ENCODE data around the gene HINT2. TPM values are rescaled to one million over a fixed set of nuclear protein-coding genes. Genes with fewer than 3 reads are reported as not detected.
A peak's percentile ranks its signal among the peaks of the same experiment; 100 is the strongest.

HINT2 gene
- total and polyA plus RNA-seq, 8 donors, result 8.4 to 131 (median 21.0) TPM

DNA sequence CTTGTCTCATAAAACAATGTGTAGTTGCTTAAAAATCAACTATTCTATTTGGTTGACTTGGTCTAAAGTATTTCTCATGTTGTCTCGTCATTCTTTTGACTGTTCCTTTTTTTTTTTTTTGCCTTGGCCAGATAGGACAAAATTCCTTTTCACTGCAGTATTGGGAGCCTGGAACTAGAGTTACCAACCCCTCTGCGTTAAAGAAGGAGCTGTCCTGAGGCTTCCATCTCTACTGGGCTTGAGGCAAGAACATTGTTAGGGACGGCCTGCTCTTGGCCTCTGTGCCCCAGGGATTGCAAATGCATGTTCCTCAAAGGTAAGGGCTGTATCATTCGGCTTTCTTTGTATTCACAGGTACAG is 24.8 kb downstream of the HINT2 start:
- no peaks in the 10 kb centered on the region for H3K9me3 ChIP-seq
- H3K4me1 ChIP-seq, result peaks cover 37 to 49% (median 43%) of the 10 kb centered on the region in 4 donors
- H3K36me3 ChIP-seq, result peaks cover 0 to 5% (median 4%) of the 10 kb centered on the region in 4 donors
- intact Hi-C loops (cut with DNase I; ENCODE audit: low total_unique reads), result loop anchor here (5.0 kb wide), 1 partner anchor 92 kb away; no protein-coding TSS in a partner anchor
- peaks cover 0 to 5% (median 0%) of the 10 kb centered on the region in 3 donors for H3K27me3 ChIP-seq
- peak overlapping the region in 1 of 5 donors; percentile 78 for H3K27ac ChIP-seq
- TF ChIP-seq EP300 (IDR thresholded peaks at IDR 0.05) (no peak), POLR2AphosphoS5 (IDR thresholded peaks at IDR 0.05) (no peak), POLR2A (IDR thresholded peaks at IDR 0.05) (no peak)
- TF ChIP-seq, protein P1, sequence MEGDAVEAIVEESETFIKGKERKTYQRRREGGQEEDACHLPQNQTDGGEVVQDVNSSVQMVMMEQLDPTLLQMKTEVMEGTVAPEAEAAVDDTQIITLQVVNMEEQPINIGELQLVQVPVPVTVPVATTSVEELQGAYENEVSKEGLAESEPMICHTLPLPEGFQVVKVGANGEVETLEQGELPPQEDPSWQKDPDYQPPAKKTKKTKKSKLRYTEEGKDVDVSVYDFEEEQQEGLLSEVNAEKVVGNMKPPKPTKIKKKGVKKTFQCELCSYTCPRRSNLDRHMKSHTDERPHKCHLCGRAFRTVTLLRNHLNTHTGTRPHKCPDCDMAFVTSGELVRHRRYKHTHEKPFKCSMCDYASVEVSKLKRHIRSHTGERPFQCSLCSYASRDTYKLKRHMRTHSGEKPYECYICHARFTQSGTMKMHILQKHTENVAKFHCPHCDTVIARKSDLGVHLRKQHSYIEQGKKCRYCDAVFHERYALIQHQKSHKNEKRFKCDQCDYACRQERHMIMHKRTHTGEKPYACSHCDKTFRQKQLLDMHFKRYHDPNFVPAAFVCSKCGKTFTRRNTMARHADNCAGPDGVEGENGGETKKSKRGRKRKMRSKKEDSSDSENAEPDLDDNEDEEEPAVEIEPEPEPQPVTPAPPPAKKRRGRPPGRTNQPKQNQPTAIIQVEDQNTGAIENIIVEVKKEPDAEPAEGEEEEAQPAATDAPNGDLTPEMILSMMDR (IDR thresholded peaks at IDR 0.05), result no peak
- DNase-seq, result no peak
- 31 to 39% (median 34%) methylated on average over 4 of the region's 4 CpGs for whole genome bisulfite sequencing, 5 donors
- no peak overlapping the region for H3K4me3 ChIP-seq

DNA sequence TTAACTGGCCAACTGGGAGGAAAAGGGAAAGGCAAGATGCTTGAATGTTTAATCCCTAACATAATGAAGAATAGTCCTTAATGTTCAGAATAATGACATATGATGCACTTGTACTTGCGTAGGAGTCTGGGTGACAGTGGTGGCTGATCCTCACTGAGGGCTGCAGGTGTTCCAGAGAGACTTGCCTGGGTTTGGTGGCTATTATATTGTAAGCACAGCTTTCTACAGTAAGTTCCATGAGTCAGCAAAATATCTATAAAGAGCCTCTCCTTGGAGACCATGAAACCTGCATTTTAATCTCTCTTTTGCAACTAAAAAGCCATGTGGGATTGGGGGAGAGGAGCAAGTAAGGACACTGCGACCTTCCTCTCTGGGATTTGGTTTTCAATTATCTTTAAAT is 25.3 kb downstream of the HINT2 start:
- TF ChIP-seq, protein P1 (IDR thresholded peaks at IDR 0.05), result no peak
- TF ChIP-seq EP300 (IDR thresholded peaks at IDR 0.05) (no peak), POLR2AphosphoS5 (IDR thresholded peaks at IDR 0.05) (no peak), POLR2A (IDR thresholded peaks at IDR 0.05) (no peak)
- WGBS, 5 donors, result 89 to 100% (median 98%) methylated on average over 2 of the region's 2 CpGs
- H3K36me3 ChIP-seq, result peaks cover 0 to 5% (median 4%) of the 10 kb centered on the region in 4 donors
- peaks cover 0 to 5% (median 0%) of the 10 kb centered on the region in 3 donors for H3K27me3 ChIP-seq
- intact Hi-C loops (cut with DNase I; ENCODE audit: low total_unique reads), result no loop called here
- no peak overlapping the region for H3K4me3 ChIP-seq
- no peaks in the 10 kb centered on the region for H3K9me3 ChIP-seq
- H3K4me1 ChIP-seq, result peaks cover 37 to 44% (median 40%) of the 10 kb centered on the region in 4 donors
- no peak overlapping the region for H3K27ac ChIP-seq
- no peak for DNase-seq

DNA sequence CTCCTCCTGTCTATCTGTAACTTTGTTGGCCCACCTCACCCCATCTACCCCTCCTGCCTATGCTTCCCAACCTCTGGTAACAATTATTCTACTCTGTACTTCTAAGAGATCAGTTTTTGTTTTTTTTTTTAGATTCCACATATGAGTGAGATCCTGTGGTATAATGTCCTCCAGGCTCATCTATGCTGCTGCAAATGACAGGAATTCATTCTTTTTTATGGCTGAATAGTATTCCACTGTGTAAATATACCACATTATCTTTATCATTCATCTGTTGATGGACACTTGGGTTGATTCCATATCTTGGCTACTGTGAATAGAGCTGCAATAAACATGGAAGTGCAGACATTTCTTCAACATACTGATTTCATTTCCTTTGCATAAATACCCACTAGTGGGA is 31.4 kb downstream of the HINT2 start:
- DNase-seq, result no peak
- H3K27me3 ChIP-seq, result no peaks in the 10 kb centered on the region
- no peak overlapping the region for H3K4me3 ChIP-seq
- intact Hi-C loops (cut with DNase I; ENCODE audit: low total_unique reads), result no loop called here
- no peak overlapping the region for H3K27ac ChIP-seq
- H3K4me1 ChIP-seq, result no peaks in the 10 kb centered on the region
- TF ChIP-seq EP300 (IDR thresholded peaks at IDR 0.05), result no peak
- TF ChIP-seq POLR2AphosphoS5 (IDR thresholded peaks at IDR 0.05), result no peak
- TF ChIP-seq, protein P1 (IDR thresholded peaks at IDR 0.05), result no peak
- TF ChIP-seq POLR2A (IDR thresholded peaks at IDR 0.05), result no peak
- peaks cover 0 to 4% (median 2%) of the 10 kb centered on the region in 4 donors for H3K36me3 ChIP-seq
- H3K9me3 ChIP-seq, result no peaks in the 10 kb centered on the region

DNA sequence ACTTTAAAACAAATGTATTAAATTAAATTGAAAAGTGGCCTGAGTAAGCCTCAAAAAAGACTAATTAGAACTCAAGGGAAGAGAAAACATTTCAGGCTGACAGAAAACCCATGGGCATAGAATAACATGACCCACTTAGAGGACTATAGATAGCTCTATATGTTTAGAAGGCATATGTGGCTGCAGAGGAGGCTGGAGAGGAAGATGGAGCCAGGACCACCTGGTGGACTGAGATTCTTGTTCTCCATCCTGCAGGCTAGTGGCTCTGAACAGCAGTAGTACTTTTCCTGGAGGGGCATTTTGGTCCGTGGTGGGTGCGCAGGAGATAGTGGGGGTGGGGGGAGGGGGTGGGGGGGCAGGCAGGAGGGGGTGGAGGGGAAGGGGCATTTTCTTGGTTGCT is 33.8 kb downstream of the HINT2 start:
- no peaks in the 10 kb centered on the region for H3K4me1 ChIP-seq
- no peak overlapping the region for H3K4me3 ChIP-seq
- no peak for TF ChIP-seq EP300 (IDR thresholded peaks at IDR 0.05)
- TF ChIP-seq, protein P1 (IDR thresholded peaks at IDR 0.05), result no peak
- TF ChIP-seq POLR2AphosphoS5 (IDR thresholded peaks at IDR 0.05), result no peak
- no peak for TF ChIP-seq POLR2A (IDR thresholded peaks at IDR 0.05)
- no peaks in the 10 kb centered on the region for H3K27me3 ChIP-seq
- H3K9me3 ChIP-seq, result no peaks in the 10 kb centered on the region
- WGBS, 5 donors, result 50 to 82% (median 78%) methylated on average over 2 of the region's 2 CpGs
- no peak for DNase-seq
- peaks cover 0 to 4% (median 0%) of the 10 kb centered on the region in 4 donors for H3K36me3 ChIP-seq
- intact Hi-C loops (cut with DNase I; ENCODE audit: low total_unique reads), result no loop called here
- H3K27ac ChIP-seq, result no peak overlapping the region

Measured in stomach (tissue), 9 donors.